Activated naive CD4-positive, alpha-beta T cell treated with anti-CD3 and anti-CD28 coated beads, Interleukin-2, amount 50 U/mL, for 16 hours (primary cell): Measurements from ENCODE around the gene RALGAPA2.

Source experiments
- DNase-seq: peaks from one replicate; pipeline ENCODE4 v3.0.0-alpha.2; 2020

RALGAPA2 gene

GRCh38 chr20:20455926-20456325 is 256.5 kb downstream of the RALGAPA2 start:
- no peak for DNase-seq

- no peak for DNase-seq
Measured at GRCh38 chr20:20454850-20455627, 257.4 kb downstream of the RALGAPA2 start.

- no peak for DNase-seq
Measured at GRCh38 chr20:20454367-20454766, 258.1 kb downstream of the RALGAPA2 start.

GRCh38 chr20:20452254-20452676 is 260.2 kb downstream of the RALGAPA2 start:
- DNase-seq = peak; percentile 50

GRCh38 chr20:20450521-20450920 is 261.9 kb downstream of the RALGAPA2 start:
- DNase-seq = no peak

- no peak for DNase-seq
Measured at GRCh38 chr20:20448881-20449280, 263.6 kb downstream of the RALGAPA2 start.

GRCh38 chr20:20447196-20447595 is 265.2 kb downstream of the RALGAPA2 start:
- no peak for DNase-seq

- no peak for DNase-seq
Measured at GRCh38 chr20:20446425-20447015, 265.9 kb downstream of the RALGAPA2 start.

- no peak for DNase-seq
Measured at GRCh38 chr20:20446001-20446400, 266.4 kb downstream of the RALGAPA2 start.

GRCh38 chr20:20443504-20443903 is 268.9 kb downstream of the RALGAPA2 start:
- no peak for DNase-seq

GRCh38 chr20:20442466-20442865 is 270.0 kb downstream of the RALGAPA2 start:
- no peak for DNase-seq

GRCh38 chr20:20440886-20441658 is 271.4 kb downstream of the RALGAPA2 start:
- DNase-seq = no peak

GRCh38 chr20:20440481-20440880 is 272.0 kb downstream of the RALGAPA2 start:
- DNase-seq = no peak

- no peak for DNase-seq
Measured at GRCh38 chr20:20439602-20440190, 272.7 kb downstream of the RALGAPA2 start.

- no peak for DNase-seq
Measured at GRCh38 chr20:20437314-20437713, 275.1 kb downstream of the RALGAPA2 start.

GRCh38 chr20:20436689-20437088 is 275.8 kb downstream of the RALGAPA2 start:
- DNase-seq = no peak

GRCh38 chr20:20435453-20435852 is 277.0 kb downstream of the RALGAPA2 start:
- no peak for DNase-seq

- no peak for DNase-seq
Measured at GRCh38 chr20:20432618-20433286, 279.7 kb downstream of the RALGAPA2 start.

- no peak for DNase-seq
Measured at GRCh38 chr20:20430066-20430465, 282.4 kb downstream of the RALGAPA2 start.

- no peak for DNase-seq
Measured at GRCh38 chr20:20428067-20428466, 284.4 kb downstream of the RALGAPA2 start.

- no peak for DNase-seq
Measured at GRCh38 chr20:20427227-20427864, 285.1 kb downstream of the RALGAPA2 start.

- DNase-seq = no peak
Measured at GRCh38 chr20:20426655-20426907, 285.9 kb downstream of the RALGAPA2 start.
